H1 (cell line): ENCODE measurements around the gene PDRG1.

Experiments
- ASH2L ChIP-seq: fragments of 200-600, 300-600 bp; sonication (generic); IDR thresholded peaks from one replicate; pipeline ENCODE4 v1.7.1; 2017; ENCODE audit warnings: low read length
- CHD2 ChIP-seq: IDR thresholded peaks from 2 replicates; pipeline ENCODE4 v1.6.1; 2012; ENCODE audit warnings: low read length, improper control_type of control experiment
- EP300 ChIP-seq, 2 experiments: IDR thresholded peaks; 1 replicate in 1 of 2; 2 replicates in 1 of 2; pipeline ENCODE4 v1.6.1; 2011 to 2012; ENCODE audit warnings: low read depth in 2 of 2, low read length in 2 of 2, mild to moderate bottlenecking in 2 of 2, borderline replicate concordance in 1 of 2, inconsistent platforms in 1 of 2, moderate library complexity in 1 of 2
- EZH2 ChIP-seq: fragments of 200-600 bp; sonication (generic); IDR thresholded peaks from 2 replicates; pipeline ENCODE4 v1.7.1; 2012; ENCODE audit warnings: low read depth, mild to moderate bottlenecking, moderate library complexity, low read length, inconsistent platforms; ENCODE audit not compliant: severe bottlenecking
- JUND ChIP-seq: IDR thresholded peaks from 2 replicates; pipeline ENCODE4 v1.6.1; 2011; ENCODE audit warnings: mild to moderate bottlenecking, improper control_type of control experiment, low read length
- MAFK ChIP-seq: IDR thresholded peaks from 2 replicates; pipeline ENCODE4 v1.6.1; 2012; ENCODE audit warnings: low read depth, mild to moderate bottlenecking, improper control_type of control experiment, low read length
- POLR2A ChIP-seq, 2 experiments: IDR thresholded peaks; 1 replicate in 1 of 2; 2 replicates in 1 of 2; pipeline ENCODE4 v1.6.1; 2011; ENCODE audit warnings: low read depth in 2 of 2, low read length in 2 of 2, mild to moderate bottlenecking in 2 of 2; ENCODE audit errors: control extremely low read depth in 1 of 2
- RFX5 ChIP-seq: IDR thresholded peaks from 2 replicates; pipeline ENCODE4 v1.6.1; 2011; ENCODE audit warnings: low read depth, low read length, improper control_type of control experiment, borderline replicate concordance
- SP1 ChIP-seq: IDR thresholded peaks from 2 replicates; pipeline ENCODE4 v1.6.1; 2011; ENCODE audit warnings: low read depth, low read length
- TAF1 ChIP-seq: IDR thresholded peaks from 2 replicates; pipeline ENCODE4 v1.6.1; 2011; ENCODE audit warnings: mild to moderate bottlenecking, low read depth, low read length
- TF ChIP-seq, protein P1 (sequence below), 3 experiments: IDR thresholded peaks; 1 replicate in 2 of 3; 2 replicates in 1 of 3; pipeline versions ENCODE4 v1.5.1 to v1.6.1; 2011; ENCODE audit warnings: low read length in 3 of 3, mild to moderate bottlenecking in 3 of 3, inconsistent platforms in 2 of 3, low read depth in 1 of 3, moderate library complexity in 1 of 3; ENCODE audit not compliant: insufficient read depth in 1 of 3; ENCODE audit errors: control extremely low read depth in 1 of 3
- TF ChIP-seq, protein P2 (sequence below): IDR thresholded peaks from 2 replicates; pipeline ENCODE4 v1.6.1; 2012; ENCODE audit warnings: inconsistent platforms
- TF ChIP-seq, protein P3 (sequence below): IDR thresholded peaks from 2 replicates; pipeline ENCODE4 v1.6.1; 2011; ENCODE audit warnings: low read depth, mild to moderate bottlenecking, low read length; ENCODE audit not compliant: insufficient read depth

DNA sequence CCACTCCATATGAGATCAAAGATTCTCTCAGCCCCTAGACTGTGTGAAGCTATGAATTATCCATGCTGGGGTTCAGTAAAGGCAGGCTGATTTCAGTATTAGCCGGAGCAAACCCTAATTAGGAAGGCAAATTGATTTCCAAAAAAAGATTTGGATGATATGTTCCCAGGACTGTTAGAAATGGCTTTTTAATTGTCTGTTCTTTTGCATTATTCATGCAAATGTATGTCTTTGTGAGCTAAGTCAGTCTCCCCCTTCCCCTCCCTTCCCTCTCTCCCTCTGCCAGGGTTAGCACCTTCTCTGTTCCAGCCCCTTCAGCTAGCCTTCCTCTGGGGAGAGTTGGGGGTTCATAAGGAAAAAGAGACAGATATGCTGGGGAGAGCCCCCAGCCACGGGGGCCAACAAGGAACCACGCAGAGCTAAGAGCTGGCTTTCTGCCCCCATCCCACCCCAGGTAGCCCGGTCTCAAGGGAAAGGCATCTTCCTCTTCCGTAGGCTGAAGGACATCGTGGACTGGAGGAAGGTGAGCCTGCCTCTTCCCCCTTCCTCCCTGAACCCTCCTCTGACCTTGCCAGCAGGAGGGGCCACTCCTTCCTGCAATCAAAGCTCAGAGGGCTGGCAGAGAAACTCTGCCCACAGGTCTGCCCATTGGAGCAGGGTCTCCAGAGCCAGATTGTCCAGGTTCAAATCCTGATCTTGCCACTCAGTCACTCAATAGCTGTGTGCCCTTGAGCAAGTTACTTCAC lies 32.3 kb downstream of the PDRG1 start:
- TF ChIP-seq, protein P1, sequence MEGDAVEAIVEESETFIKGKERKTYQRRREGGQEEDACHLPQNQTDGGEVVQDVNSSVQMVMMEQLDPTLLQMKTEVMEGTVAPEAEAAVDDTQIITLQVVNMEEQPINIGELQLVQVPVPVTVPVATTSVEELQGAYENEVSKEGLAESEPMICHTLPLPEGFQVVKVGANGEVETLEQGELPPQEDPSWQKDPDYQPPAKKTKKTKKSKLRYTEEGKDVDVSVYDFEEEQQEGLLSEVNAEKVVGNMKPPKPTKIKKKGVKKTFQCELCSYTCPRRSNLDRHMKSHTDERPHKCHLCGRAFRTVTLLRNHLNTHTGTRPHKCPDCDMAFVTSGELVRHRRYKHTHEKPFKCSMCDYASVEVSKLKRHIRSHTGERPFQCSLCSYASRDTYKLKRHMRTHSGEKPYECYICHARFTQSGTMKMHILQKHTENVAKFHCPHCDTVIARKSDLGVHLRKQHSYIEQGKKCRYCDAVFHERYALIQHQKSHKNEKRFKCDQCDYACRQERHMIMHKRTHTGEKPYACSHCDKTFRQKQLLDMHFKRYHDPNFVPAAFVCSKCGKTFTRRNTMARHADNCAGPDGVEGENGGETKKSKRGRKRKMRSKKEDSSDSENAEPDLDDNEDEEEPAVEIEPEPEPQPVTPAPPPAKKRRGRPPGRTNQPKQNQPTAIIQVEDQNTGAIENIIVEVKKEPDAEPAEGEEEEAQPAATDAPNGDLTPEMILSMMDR (IDR thresholded peaks at IDR 0.05; ENCODE audit: control extremely low read depth in 1 of 3, insufficient read depth in 1 of 3, low read depth in 1 of 3, low read length in 3 of 3): peak in 1 of 3 experiments; percentile 10; a peak in 1 of 4 replicates
- TF ChIP-seq, protein P2, sequence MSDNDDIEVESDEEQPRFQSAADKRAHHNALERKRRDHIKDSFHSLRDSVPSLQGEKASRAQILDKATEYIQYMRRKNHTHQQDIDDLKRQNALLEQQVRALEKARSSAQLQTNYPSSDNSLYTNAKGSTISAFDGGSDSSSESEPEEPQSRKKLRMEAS: no peak
- TF ChIP-seq EP300 (IDR thresholded peaks at IDR 0.05; ENCODE audit: borderline replicate concordance in 1 of 2, low read depth in 2 of 2, low read length in 2 of 2) (no peak), RFX5 (no peak), TAF1 (no peak), CHD2 (no peak), SP1 (no peak), MAFK (no peak), EZH2 (no peak), ASH2L (no peak), POLR2A (IDR thresholded peaks at IDR 0.05; ENCODE audit: control extremely low read depth in 1 of 2, low read depth in 2 of 2, low read length in 2 of 2) (no peak), JUND (no peak)
- TF ChIP-seq, protein P3, sequence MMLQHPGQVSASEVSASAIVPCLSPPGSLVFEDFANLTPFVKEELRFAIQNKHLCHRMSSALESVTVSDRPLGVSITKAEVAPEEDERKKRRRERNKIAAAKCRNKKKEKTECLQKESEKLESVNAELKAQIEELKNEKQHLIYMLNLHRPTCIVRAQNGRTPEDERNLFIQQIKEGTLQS: no peak
